ENCODE measurements around the gene RNF157. TPM values are rescaled to one million over a fixed set of nuclear protein-coding genes. Genes with fewer than 3 reads are reported as not detected.

RNF157 gene
- total and polyA plus RNA-seq, 9 of the 15 experiments (the other 6 are each of a cell fraction or from before 2014, with no cell fraction given) = 8.1 to 31.7 (median 20.8) TPM

- no peak for TF ChIP-seq CCNT2 (IDR thresholded peaks at IDR 0.05; ENCODE audit: borderline replicate concordance, extremely low read depth, insufficient read length, low read depth, low read length)
- TF ChIP-seq REST (IDR thresholded peaks at IDR 0.05; ENCODE audit: borderline replicate concordance) = 0 out of 2 replicates have a peak, but pooled peaks have one; percentile 9
- TF ChIP-seq REST (CRISPR knock-in tag; IDR thresholded peaks at IDR 0.05; ENCODE audit: low read depth) = no peak
- peak; percentile 74; the same call in 1 of the 2 replicates for TF ChIP-seq NBN (IDR thresholded peaks at IDR 0.05; ENCODE audit: low read depth)
- peak in 1 of 2 experiments; percentile 21; a peak in 2 of 4 replicates for TF ChIP-seq RAD21 (CRISPR knock-in tag; conservative IDR thresholded peaks at IDR 0.05 in 1 of 2, IDR thresholded peaks at IDR 0.05 in 1 of 2)
- peak; percentile 37 for TF ChIP-seq EP300 (IDR thresholded peaks at IDR 0.05; ENCODE audit: low read length)
- no peak for TF ChIP-seq TAF9B (IDR thresholded peaks at IDR 0.05; ENCODE audit: partially characterized antibody)
- TF ChIP-seq FOXP4 (CRISPR knock-in tag; IDR thresholded peaks at IDR 0.05; ENCODE audit: borderline replicate concordance) = no peak
- no peak for TF ChIP-seq DLX4 (CRISPR knock-in tag; IDR thresholded peaks at IDR 0.05)
- no peak for TF ChIP-seq GATAD2A (IDR thresholded peaks at IDR 0.05)
- TF ChIP-seq XRCC3 (IDR thresholded peaks at IDR 0.05) = no peak
- no peak for TF ChIP-seq TCFL5 (CRISPR knock-in tag; conservative IDR thresholded peaks at IDR 0.05)
- TF ChIP-seq PML (IDR thresholded peaks at IDR 0.05; ENCODE audit: low read length) = no peak
- TF ChIP-seq SRSF9 (IDR thresholded peaks at IDR 0.05; ENCODE audit: borderline replicate concordance, low read depth, low read length) = no peak
- no peak; the same call in 1 of the 2 replicates for TF ChIP-seq SMAD4 (CRISPR knock-in tag; conservative IDR thresholded peaks at IDR 0.05)
- no peak for TF ChIP-seq MXI1 (IDR thresholded peaks at IDR 0.05; ENCODE audit: low read depth, low read length)
- no peak for TF ChIP-seq CCAR2 (IDR thresholded peaks at IDR 0.05; ENCODE audit: low read depth, low read length)
Measured at GRCh38 chr17:76246080-76247066, 6.1 kb upstream of the RNF157 start (continued).
